GM18507 (cell line): ENCODE results near the gene CLDN20.
A peak's percentile ranks its signal among the peaks of the same experiment; 100 is the strongest.
"Not testable (repeated sequence)": the region's sequence is repeated elsewhere in the genome, so short reads cannot be mapped to it uniquely, and the experiment has no call there.

Experiments
- DNase-seq: peaks from one replicate; pipeline ENCODE4 v3.0.0; 2011; ENCODE audit warnings: low read depth; ENCODE audit not compliant: insufficient read length; ENCODE audit errors: extremely low spot score
- FAIRE-seq: peaks from 2 replicates; lab custom pipeline; 2011; peaks lifted over from hg19 to GRCh38; lab: Jason Lieb, UNC

CLDN20 gene

DNA sequence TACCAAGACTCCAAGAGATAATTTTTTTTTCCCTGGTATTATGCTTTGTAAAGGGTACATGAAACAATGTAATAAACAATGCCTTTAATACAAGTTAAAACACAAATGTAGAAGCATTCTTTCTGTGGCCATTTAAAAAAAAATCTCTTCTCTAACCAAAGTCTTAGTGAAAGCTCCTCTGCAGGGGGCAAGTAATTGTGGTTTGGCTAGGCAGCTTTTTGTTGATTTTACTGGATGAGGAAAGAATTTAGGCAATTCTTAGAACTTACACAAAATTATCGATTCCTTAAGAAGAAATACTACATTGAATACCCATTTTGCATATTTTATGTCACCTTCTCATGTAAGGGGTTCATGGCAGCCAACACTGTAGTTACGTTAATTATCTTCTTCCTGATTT, 38.1 kb downstream of the CLDN20 start:
- DNase-seq (no peak), FAIRE-seq (no peak)

DNA sequence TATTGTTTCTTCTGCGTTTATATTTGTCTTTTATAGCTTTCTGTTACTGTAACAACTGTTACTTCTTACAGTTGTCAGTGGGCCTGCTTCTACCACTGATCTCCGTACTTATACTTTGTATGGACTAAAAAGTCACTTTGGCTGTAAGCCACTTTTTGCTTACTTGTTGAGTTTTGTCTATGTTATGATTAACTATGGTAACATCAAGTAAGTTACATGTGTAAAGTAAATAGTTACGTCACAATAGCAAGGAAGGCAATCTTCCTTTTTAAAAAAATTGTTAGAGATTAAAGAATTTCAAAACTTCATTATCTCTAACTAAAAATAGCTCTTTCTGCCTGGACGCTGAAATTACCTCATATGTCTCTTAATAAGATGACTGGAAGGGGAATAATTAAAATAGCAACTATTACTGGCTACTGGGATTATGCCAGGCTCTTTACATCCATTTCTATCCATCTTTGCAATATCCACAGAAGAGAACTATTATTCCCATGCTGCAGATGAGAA, 39.6 kb downstream of the CLDN20 start:
- no peak for FAIRE-seq
- no peak for DNase-seq

DNA sequence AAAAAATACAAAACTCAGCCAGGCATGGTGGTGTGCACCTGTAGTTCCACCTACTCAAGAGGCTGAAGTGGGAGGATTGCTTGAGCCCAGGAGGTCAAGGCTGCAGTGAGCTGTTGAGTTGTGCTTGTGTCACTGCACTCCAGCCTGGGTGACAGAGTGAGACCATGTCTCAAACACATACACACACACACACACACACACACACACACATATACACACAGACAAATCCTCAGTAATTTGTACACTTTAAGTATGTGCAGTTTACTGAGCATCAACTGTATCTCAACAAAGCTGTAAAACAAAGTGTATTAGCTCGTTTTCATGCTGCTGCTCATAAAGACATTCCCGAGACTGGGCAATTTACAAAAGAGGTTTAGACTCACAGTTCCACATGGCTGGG, 43.1 kb downstream of the CLDN20 start:
- DNase-seq: no peak
- no peak for FAIRE-seq

DNA sequence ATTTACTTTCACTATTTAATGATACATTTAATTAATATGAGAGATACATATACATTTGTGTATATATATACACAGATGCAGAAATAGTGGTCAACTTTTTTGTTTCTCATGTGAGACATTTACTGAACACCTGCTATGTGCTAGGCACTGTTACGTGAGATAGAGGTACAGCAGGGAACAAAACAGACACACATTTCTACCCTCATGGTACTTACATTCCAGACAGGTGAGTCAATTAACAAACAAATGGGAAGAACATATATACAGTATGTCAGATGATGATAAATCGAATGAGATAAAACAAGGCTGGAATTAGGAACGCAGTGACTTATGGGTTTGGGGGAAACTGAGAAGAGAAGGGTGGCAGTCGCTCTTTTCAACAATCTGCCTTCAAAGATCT, 45.3 kb downstream of the CLDN20 start:
- DNase-seq (no peak), FAIRE-seq (peak; percentile 46)

DNA sequence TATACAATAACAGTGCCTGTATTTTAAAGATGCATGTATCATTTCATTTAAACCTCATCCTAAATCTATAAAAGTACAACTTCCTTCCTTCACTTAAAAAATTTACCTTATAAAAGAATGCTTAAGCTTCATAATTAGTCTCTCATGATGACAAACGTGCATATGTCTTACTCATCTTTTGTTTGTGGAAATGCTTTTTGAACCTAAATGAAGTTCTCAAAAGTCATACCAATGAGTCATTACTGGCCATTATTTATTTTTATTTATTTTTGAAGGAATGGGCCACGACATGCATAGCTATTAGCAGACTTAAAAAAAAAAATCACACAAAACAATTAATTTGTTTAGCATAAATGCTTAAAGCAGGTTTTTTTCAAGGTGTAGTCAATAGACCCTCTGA, 46.8 kb downstream of the CLDN20 start:
- DNase-seq: no peak
- no peak for FAIRE-seq

DNA sequence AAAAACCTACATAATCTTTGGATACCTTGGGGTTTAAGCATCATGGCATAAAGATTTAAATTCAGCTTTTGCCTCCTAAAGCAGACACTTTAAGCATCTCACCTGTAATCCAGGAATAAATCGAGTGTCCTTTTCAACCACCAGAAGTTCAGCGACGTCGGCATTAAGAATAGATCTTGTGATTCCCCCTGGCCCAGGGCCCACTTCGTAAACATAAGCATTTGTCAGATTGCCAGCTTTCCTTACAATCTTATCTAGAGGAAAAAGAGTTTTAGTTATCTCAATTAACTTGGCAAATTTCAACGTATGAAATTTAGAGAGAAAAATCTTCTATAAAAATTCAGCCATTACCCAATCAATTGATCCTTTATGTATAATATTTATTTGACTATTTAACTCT, 47.3 kb downstream of the CLDN20 start:
- FAIRE-seq (no peak), DNase-seq (no peak)

DNA sequence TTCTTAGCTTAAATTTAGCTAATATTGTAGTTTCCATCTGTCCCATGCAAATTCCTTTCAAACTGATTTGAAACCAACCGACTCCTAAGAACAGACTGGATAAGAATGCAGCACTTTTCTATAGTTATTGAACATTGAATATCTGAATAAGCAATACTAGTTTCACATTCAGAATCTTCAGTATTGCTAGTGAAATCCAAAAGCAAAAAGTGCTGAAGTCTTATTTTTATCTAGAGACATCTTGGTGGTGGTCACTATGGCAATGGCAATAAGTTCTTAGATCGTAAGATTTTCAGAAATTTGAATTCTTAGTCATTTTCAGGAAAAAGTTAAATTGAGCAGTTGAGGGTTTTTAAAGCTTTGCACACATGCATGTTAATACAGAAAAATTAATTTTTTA, 47.8 kb downstream of the CLDN20 start:
- FAIRE-seq: no peak
- DNase-seq: no peak

DNA sequence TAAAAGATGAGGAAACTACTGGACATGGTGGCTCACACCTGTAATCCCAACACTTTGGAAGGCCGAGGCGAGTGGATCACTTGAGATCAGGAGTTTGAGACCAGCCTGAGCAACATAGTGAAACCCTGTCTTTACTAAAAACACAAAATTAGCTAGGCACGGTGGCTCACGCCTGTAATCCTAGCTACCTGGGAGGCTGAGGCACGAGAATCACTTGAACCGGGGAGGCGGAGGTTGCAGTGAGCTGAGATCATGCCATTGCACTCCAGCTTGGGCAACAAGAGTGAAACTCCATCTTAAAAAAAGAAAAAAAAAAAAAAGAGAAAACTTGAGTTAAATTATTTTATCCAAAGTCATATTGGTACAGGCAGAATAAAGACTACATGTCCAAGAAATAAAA, 49.1 kb downstream of the CLDN20 start:
- DNase-seq, FAIRE-seq: not testable (repeated sequence)

DNA sequence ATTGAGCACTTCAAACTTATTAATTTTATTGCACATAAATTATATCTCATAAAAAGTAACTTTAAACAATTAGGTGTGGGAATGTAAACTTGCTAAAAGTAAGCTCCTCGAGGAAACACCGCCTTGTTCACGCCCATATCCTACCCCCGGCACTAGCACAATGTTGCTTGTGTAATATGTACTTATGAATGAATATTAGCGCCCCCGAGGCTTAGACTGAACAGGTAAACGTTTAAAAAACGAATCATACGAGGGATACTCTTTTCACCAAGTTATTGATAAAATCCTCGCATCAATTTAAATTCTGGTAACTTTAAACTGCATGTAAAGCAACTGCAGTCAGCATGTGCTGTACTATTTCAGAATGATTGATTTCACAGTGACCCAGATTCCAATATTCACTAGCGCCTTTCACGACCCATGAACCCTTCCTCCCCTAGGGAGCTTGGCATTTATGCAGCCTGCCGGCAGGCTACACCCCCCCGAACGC, 49.8 kb downstream of the CLDN20 start:
- FAIRE-seq: peak; percentile 62
- DNase-seq: no peak

DNA sequence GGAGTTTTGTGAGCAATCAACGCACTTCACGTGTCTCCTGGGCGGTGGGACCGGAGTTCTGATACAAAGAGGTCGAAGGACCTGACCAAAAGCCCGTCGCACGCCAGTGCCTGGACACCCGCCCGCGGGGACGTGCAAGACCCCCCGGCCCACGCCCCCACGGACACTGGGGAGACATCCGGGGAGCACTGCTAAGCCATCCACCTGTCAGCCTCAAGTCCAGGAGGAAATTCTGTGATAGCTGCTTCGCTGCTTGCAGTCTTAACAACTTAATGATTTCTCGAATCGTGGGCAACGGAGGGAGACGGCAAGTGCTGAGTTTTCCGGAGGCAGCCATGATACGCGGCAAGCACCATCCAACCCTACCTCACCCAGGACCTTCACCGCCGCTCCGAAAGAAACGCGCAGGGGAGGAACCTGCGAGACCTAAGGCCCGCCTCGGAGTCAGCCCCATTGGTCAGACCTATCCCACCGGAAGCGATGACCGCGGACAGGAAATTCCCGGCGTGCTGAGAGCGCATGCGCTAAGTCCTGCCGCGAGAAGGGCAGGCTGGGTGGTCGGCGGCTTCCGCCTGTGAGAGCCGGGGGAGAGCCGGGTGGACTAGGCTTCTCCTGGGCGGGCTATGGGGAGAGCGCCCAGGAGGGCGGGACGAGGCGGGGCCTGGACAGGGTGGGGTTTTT, 50.4 kb downstream of the CLDN20 start, which contains the start of gene TFB1M:
Gene TFB1M (minus strand): TSS at position 393 of the 681 bp plus-strand sequence. CDS start 56 bp downstream, at position 337.
- FAIRE-seq (peak; percentile 100), DNase-seq (peak; percentile 84)

DNA sequence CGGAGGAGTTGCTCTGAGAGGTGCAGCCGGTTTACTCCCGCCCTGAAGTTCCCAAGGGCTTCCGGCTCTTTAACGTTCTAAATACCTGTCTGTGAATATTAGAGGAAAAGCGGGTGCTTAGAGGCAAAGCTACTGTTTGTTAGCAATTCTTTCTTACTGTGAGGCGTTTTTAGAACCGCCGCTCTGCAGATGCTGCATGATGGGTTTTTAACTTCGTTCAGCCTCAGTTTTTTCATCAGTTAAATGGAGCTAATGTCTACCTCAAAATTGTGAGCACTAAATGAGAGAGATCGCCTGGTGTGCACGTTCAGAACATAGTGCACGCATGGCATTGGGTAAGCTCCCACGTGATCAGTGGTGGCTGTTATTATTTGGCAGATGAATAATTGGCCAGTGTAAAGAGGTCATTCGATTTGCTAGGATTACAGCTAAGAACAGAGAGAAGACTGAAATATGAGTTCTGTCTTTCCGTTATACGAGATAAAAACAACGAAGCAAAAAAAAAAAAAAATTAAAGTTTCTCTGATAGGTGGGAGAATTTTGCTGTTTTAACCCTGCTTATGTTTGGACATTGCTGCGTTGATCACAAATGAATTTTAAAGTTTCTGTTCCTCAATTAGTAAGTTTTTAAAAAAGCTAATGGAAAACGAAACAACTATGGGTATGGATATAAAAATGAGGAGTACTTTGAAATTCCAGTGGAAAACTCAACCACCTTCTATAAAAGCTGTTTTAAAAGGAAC, 51.1 kb downstream of the CLDN20 start:
- FAIRE-seq (no peak), DNase-seq (no peak)

DNA sequence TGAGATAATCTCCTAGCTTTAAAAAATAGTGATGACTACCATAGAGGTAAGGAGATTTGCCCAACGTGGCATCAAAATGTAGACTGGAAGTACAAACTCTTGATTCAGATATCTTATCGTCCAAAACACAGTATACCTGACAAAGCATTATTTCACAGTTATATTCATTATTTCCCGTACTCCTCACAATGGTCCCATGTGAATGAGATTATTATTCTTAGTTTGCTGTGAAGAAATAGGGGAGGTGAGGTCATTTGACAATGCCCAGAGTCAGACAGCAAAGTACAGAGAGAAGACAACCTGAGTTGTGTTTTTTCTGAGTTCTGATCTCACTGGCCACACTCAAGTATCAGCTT, 51.7 kb downstream of the CLDN20 start:
- no peak for FAIRE-seq
- no peak for DNase-seq

DNA sequence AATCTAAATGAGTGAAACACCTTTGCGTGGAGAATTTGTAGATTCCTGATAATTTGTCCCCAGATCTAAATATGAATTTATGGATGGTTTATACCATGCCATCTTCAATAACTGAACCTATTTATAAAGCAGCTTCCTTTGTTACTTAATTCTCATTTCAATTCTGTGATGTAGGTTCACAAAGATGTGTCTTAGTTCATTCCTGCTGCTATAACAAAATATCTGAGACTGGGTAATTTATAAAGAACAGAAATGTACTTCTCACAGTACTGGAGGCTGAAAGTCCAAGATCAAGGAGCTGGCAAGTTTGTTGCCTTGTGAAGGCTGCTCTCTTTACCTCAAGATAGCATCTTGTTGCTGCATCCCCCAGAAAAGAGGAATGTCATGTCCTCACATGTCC, 52.6 kb downstream of the CLDN20 start:
- DNase-seq: no peak
- no peak for FAIRE-seq

DNA sequence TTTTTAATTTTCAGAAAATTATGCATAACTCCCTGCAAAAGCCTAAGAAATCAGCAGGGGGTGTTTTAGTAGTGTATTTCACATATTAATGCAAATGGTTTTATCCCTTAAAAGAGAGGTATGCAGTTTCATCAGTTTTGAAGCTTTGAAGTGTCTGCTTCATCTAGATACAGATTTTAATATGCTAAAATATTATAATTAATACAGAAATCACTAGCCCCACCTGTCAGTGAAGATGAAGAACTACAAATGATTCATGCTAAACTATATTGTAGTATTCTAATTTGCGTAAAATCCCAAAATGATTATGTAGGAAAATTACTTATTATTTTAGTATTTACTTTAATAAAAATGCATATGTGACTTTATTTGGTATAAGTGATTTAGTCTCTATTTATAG, 53.4 kb downstream of the CLDN20 start:
- no peak for DNase-seq
- no peak for FAIRE-seq

DNA sequence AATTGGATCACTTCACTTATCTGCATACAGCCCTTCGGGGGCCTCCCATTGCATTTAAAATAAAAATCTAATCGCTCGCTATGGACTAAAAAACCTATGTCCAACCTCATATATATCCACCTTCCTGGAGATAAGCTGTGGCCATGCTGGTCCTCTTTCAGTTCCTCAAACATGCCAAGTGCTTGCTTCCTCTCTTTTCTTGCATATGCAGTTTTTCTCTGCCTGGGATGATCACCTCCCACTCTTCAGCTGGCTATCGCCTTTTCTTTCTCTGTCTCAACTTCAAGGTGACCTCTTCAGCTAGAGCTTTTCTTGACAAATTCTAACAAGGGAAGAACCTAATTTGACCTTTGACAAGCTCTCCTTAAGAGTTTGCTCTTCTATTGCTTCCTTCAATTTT, 56.1 kb downstream of the CLDN20 start:
- no peak for DNase-seq
- FAIRE-seq: no peak

DNA sequence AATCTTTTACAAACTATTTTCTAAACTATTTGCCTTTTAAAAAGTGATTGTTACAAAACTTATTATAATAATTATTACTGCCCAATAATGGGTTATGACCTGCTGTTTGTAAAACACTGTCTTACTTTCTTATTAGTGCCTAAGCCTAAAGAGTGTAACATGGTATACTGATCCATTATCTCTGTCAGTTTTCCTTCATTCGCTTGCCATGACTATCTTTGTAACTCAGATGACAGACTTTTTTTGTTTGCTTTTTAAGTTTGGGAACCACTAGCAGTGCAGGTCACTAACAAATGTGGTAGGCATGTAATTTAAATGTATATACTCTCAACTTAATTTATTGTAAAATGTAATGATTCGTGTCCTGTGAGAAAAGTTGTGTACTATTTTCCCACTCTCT, 60.4 kb downstream of the CLDN20 start:
- DNase-seq: no peak
- no peak for FAIRE-seq

DNA sequence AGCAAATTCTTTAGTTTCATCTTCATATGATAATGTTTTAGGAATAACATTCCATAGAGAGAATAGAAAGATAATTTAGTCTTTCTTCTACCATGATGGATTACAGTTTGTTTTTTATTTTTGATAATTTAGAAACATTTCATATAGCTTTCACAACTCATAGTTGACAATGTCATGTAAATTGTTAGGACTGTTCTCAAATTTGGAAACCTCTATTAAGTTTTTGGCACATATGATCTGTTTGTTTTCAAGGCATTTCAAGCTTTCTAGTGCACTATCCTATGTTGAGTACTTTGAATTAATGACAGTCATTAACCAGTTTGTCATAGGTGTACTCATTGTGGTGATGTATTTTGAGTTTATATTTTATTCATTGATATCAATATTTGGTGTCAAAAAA, 61.2 kb downstream of the CLDN20 start:
- DNase-seq (no peak), FAIRE-seq (no peak)

DNA sequence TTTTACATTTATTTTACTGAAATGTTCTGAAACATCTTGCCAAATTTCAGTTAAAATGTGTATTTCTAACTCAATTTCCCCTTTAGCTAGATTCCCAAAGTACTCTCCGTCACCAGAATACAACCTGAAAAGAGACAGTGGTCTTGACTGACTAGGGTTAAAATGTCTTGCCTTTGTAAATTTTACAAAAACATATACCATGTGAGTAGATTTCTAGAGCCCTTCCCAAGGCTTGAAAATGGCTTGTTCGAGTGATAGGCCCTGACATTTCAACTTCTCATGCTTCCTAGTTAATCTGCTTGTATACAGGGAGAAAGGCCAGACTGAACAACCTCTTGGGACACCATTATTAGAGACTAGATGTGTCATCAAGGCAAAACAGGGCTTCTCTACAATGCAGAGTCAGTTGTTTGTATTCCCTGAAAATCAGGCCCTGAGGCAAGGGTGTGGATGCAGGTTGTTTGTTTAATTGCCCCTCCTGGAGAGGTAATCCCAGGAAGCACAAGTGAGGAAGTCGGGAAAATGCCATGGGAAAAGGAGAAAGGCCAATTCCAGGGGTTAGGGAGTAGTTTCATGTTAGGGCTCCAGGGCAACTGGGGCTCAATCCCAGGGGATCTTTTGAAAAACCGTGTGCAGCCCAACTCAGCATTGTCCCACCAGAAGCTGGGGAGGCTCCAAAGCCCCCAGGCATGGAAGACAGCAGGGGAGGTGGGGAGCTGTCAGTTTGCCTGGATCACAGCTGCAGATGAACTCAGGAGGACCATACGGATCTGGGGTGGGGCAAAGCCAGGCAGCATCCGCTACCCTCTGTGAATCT, 62.1 kb downstream of the CLDN20 start:
- DNase-seq: no peak
- FAIRE-seq: no peak
